Lower leg skin (tissue), 3 donors: ENCODE measurements around the gene SERPINB7.

ENCODE experiments used
- POLR2A ChIP-seq, 2 donors: fragments of 450-650 bp; IDR thresholded peaks; one replicate each; pipeline ENCODE4 v1.6.1; 2016 to 2017; ENCODE audit warnings: antibody characterized with exemption in 2 of 2, mild to moderate bottlenecking in 1 of 2, moderate library complexity in 1 of 2
- TF ChIP-seq, protein P1 (sequence below), 3 donors: fragments of 450-650 bp; IDR thresholded peaks; one replicate each; pipeline ENCODE4 v1.5.1; 2016; ENCODE audit warnings: antibody characterized with exemption in 3 of 3, mild to moderate bottlenecking in 3 of 3, moderate library complexity in 2 of 3

DNA sequence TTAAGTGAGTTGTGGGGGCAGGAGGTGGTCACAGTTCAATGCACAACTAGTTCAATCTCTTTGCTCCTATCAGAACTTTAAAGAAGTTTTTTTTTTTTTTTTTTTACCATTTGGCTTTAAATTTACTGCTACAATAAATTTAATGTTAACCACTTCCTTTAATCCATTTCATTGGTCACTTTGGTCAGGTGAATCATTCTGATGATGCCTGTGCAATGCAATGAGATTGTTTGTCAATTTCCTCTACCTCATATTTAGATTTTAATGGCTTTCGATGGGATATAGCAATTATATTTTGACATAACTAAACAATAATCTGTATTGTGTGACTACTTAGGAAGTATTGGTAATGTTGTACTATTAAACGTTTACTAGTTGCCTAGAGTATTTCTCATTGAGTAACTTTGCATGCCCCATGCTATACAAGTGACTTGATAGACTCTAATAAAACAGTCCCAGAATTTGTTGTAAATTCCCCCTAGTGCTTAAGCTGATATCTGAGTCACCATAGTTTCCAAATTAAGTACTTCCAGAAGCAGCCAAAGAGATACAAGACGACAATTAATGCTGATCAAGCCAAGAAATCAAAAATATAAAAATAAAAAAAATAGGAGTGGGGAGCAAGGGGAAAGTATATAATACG lies 59.4 kb downstream of the SERPINB7 start:
- TF ChIP-seq, protein P1, sequence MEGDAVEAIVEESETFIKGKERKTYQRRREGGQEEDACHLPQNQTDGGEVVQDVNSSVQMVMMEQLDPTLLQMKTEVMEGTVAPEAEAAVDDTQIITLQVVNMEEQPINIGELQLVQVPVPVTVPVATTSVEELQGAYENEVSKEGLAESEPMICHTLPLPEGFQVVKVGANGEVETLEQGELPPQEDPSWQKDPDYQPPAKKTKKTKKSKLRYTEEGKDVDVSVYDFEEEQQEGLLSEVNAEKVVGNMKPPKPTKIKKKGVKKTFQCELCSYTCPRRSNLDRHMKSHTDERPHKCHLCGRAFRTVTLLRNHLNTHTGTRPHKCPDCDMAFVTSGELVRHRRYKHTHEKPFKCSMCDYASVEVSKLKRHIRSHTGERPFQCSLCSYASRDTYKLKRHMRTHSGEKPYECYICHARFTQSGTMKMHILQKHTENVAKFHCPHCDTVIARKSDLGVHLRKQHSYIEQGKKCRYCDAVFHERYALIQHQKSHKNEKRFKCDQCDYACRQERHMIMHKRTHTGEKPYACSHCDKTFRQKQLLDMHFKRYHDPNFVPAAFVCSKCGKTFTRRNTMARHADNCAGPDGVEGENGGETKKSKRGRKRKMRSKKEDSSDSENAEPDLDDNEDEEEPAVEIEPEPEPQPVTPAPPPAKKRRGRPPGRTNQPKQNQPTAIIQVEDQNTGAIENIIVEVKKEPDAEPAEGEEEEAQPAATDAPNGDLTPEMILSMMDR (IDR thresholded peaks at IDR 0.05), result no peak
- TF ChIP-seq POLR2A (IDR thresholded peaks at IDR 0.05), result no peak
